IPS DF 6.9 (cell line): ENCODE measurements around the gene MRTFA.
"Not testable (repeated sequence)": the region's sequence is repeated elsewhere in the genome, so short reads cannot be mapped to it uniquely, and the experiment has no call there.

Source experiments
- DNase-seq: peaks from one replicate; pipeline ENCODE4 v3.0.0-alpha.2; 2013; ENCODE audit warnings: low read depth, low spot score
- H3K27ac ChIP-seq: one replicate; pipeline ENCODE4 v1.5.1; 2013; ENCODE audit warnings: low read length, control low read depth
- H3K27me3 ChIP-seq: 2 replicates; pipeline ENCODE4 v1.6.1; 2013; ENCODE audit warnings: mild to moderate bottlenecking, low read length; ENCODE audit not compliant: control insufficient read depth, insufficient read depth
- H3K36me3 ChIP-seq: 2 replicates; pipeline ENCODE4 v1.6.1; 2013; ENCODE audit warnings: low read length; ENCODE audit not compliant: control insufficient read depth, insufficient read depth
- H3K4me1 ChIP-seq: 2 replicates; pipeline ENCODE4 v1.6.1; 2013; ENCODE audit warnings: low read length; ENCODE audit not compliant: control insufficient read depth, insufficient read depth
- H3K4me3 ChIP-seq: 2 replicates; pipeline ENCODE4 v1.5.1; 2013; ENCODE audit warnings: mild to moderate bottlenecking, low read length
- H3K9me3 ChIP-seq: 2 replicates; pipeline ENCODE4 v1.6.1; 2013; ENCODE audit warnings: low read length, inconsistent platforms; ENCODE audit not compliant: control insufficient read depth, insufficient read depth
- WGBS: extraction: QIAGEN DNeasy Blood & Tissue Kit; methylation state at CpG from one replicate; pipeline ENCODE4 v1.1.7; 2013; ENCODE audit warnings: mixed read lengths, missing lambda C conversion rate; ENCODE audit not compliant: insufficient read length, insufficient coverage; 5-methylcytosine and 5-hydroxymethylcytosine counted together

Gene MRTFA

DNA sequence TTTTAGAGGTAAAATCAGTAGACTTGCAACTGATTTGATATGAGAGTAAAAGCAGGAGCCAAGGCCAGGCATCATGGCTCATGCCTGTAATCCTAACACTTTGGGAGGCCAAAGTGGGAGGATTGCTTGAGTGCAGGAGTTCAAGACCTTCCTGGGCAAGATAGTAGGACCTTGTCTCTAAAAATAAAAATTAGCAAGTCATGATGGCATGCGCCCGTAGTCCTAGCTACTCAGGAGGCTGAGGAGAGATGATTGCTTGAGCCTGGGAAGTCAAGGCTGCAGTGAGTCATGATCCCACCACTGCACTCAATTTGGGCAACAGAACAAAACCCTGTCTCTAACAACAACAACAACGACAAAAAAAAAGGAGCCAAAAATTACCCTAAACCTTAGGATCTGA is 252.6 kb downstream of the MRTFA start:
- Histone ChIP-seq H3K9me3 (no peaks in the 10 kb centered on the region), H3K27me3 (no peaks in the 10 kb centered on the region), H3K4me1 (no peaks in the 10 kb centered on the region), H3K36me3 (no peaks in the 10 kb centered on the region), H3K27ac (no peak overlapping the region), H3K4me3 (no peak overlapping the region)
- WGBS: no CpG with 5 or more reads among the region's 3 CpGs
- no peak for DNase-seq

DNA sequence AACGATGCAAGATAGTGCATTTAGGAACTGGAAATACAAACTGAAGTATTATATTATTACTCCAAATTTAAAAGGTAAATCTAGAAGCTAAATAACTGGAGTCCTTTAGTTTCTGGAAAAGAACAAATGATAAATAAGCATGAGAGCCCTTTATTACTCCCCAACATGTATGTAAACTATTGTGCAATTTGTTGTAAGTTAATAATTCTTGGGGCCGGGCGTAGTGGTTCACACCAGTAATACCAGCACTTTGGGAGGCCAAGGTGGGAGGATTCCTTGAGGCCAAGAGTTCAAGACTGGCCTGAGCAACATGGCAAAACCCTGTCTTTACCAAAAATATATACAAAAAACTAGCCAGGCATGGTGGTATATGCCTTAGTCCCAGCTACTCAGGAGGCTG is 255.1 kb downstream of the MRTFA start:
- no CpG with 5 or more reads among the region's 3 CpGs for WGBS

DNA sequence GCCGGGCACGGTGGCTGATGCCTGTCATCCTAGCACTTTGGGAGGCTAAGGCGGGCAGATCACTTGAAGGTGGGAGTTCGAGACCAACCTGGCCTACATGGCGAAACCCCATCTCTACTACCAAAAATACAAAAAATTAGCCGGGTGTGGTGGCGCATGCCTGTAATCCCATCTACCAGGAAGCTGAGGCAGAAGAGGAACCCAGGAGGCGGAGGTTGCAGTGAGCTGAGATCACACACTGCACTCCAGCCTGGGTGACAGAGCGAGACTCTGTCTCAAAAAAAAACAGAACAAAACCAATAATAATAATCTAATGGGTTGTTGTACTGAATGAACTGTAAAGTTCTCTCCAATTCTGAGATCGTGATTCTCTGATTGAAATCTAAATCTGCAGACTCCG is 258.1 kb downstream of the MRTFA start:
- not testable (repeated sequence) for DNase-seq, H3K9me3 ChIP-seq, H3K27me3 ChIP-seq, H3K36me3 ChIP-seq, H3K4me1 ChIP-seq, H3K27ac ChIP-seq, H3K4me3 ChIP-seq
- WGBS: no CpG with 5 or more reads among the region's 11 CpGs

More for the DNA sequence above, 255.1 kb downstream of the MRTFA start:
- H3K36me3 ChIP-seq: no peaks in the 10 kb centered on the region
- no peaks in the 10 kb centered on the region for H3K4me1 ChIP-seq
- no peak for DNase-seq
- H3K27me3 ChIP-seq: no peaks in the 10 kb centered on the region
- no peak overlapping the region for H3K27ac ChIP-seq
- H3K9me3 ChIP-seq: no peaks in the 10 kb centered on the region
- H3K4me3 ChIP-seq: no peak overlapping the region

DNA sequence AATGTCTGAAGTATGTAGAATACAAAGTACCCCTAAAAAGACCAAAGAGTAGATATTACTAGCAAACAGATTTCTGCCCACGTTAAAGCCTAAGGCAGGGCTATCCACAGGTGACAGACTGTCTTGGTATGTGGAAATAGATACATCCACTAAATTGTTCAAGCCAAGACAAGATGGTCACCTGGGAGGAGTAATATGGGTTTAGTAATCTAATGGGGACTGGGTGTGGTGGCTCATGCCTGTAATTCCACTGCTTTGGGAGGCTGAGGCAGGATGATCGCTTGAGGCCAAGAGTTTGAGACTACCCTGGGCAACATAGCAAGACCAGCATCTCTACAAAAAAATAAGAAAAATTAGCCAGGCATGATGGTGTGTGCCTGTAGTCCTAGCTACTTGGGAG is 258.6 kb downstream of the MRTFA start:
- H3K4me3 ChIP-seq: no peak overlapping the region
- H3K27ac ChIP-seq: no peak overlapping the region
- DNase-seq: no peak
- no peaks in the 10 kb centered on the region for H3K27me3 ChIP-seq
- H3K4me1 ChIP-seq: no peaks in the 10 kb centered on the region
- WGBS: no CpG with 5 or more reads among the region's 2 CpGs
- no peaks in the 10 kb centered on the region for H3K9me3 ChIP-seq
- no peaks in the 10 kb centered on the region for H3K36me3 ChIP-seq

DNA sequence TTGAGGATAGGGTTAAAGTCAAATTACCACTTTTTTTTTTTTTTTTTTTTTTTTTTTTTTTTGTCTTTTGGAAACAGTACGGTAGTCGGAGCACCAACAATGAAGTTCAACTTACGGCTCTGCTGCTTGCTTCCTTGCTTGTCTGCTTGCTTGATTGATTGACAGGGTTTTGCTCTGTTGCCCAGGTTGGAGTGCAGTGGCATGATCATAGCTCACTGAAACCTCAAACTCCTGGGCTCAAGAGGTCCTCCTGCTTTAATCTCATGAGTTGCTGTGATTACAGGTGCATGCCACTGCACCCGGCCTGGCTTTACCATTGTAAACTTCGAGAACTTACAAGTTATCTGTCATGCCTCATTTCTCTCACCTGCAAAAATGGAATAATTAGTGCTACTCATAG is 260.4 kb downstream of the MRTFA start:
- Histone ChIP-seq H3K36me3 (no peaks in the 10 kb centered on the region), H3K4me1 (no peaks in the 10 kb centered on the region), H3K4me3 (no peak overlapping the region), H3K9me3 (no peaks in the 10 kb centered on the region), H3K27me3 (no peaks in the 10 kb centered on the region), H3K27ac (no peak overlapping the region)
- whole genome bisulfite sequencing: no CpG with 5 or more reads among the region's 5 CpGs
- no peak for DNase-seq

DNA sequence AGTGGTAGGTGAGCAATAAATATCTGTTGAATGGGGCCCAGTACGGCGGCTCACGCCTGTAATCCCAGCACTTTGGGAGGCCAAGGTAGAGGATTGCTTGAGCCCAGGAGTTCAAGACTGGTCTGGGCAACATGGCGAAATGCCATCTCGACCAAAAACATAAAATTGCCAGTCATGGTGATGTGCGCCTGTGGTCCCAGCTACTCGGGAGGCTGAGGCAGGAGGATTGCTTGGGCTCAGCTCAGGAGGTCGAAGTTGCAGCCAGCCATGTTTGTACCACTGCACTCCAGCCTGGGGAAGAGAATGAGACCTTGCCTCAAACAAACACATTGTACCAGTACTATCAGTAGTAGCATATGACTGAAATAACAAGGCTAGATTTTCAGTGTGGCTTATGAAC is 262.0 kb downstream of the MRTFA start:
- Histone ChIP-seq H3K4me1 (no peaks in the 10 kb centered on the region), H3K4me3 (no peak overlapping the region), H3K27me3 (no peaks in the 10 kb centered on the region), H3K27ac (no peak overlapping the region), H3K36me3 (peaks cover 2% of the 10 kb centered on the region; the same call in 1 of the 2 replicates), H3K9me3 (no peaks in the 10 kb centered on the region)
- no peak for DNase-seq
- WGBS: no CpG with 5 or more reads among the region's 8 CpGs

DNA sequence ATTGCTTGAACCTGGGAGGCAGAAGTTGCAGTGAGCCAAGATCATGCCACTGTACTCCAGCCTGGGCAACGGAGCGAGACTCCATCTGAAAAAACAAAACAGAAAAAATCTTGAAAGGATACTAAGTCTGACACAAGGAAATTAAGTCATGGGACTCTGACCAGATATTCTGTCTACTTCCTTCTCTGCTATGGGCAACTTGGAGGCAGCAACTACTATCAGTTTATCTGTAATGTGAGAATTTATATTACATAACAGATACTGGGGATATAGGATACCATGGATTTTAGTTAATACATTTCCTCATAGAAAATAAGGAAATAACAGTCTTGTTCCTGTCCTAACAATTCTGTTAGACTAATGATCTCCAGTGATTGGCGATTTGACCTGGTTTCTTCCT is 267.7 kb downstream of the MRTFA start:
- Histone ChIP-seq H3K27ac (no peak overlapping the region), H3K36me3 (peaks cover 24% of the 10 kb centered on the region; the same call in 1 of the 2 replicates)

DNA sequence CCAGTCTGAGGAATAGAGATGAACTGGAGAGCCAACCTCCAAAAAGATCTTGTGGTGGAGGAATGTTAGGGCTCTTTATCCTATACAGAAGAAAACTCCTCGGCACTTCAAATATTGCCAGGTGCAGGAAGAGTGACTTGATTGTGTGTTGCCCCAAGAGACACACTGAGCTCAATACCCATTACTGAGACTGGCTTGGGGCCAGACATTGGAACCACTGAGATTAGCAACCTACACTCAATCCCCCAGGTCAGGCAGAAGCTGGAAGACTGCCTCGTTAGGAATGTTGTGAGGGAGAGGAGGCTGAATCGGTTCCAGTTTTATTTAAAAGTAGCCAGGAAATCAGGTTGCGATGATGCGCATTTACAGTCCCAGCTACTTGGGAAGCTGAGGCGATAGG is 268.5 kb downstream of the MRTFA start:
- H3K4me1 ChIP-seq: no peaks in the 10 kb centered on the region
- H3K27ac ChIP-seq: no peak overlapping the region
- no peaks in the 10 kb centered on the region for H3K9me3 ChIP-seq
- H3K27me3 ChIP-seq: no peaks in the 10 kb centered on the region
- no peak for DNase-seq
- peaks cover 26% of the 10 kb centered on the region; the same call in 1 of the 2 replicates for H3K36me3 ChIP-seq
- H3K4me3 ChIP-seq: no peak overlapping the region
- no CpG with 5 or more reads among the region's 6 CpGs for WGBS

More for the DNA sequence above, 267.7 kb downstream of the MRTFA start:
- H3K27me3 ChIP-seq: no peaks in the 10 kb centered on the region
- no peak for DNase-seq
- no peaks in the 10 kb centered on the region for H3K9me3 ChIP-seq
- H3K4me3 ChIP-seq: no peak overlapping the region
- no peaks in the 10 kb centered on the region for H3K4me1 ChIP-seq
- WGBS: no CpG with 5 or more reads among the region's 3 CpGs

DNA sequence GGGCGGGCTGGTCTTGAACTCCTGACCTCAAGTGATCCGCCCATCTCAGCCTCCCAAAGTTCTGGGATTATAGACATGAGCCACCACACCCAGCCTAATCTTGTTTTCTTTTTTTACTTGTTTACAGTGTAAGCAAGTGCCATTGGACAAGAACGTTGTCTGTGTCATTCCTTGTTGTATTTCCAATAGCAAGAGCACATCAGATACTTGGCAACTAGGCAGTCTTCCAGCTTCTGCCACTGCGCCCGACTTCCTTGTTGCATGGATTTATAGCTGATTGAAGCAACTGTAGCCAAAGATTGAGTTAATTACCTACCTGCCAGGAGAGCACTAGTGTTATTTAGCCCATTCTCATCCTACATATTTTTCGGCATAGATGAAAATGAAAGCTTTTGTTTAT is 269.2 kb downstream of the MRTFA start:
- WGBS: no CpG with 5 or more reads among the region's 6 CpGs

DNA sequence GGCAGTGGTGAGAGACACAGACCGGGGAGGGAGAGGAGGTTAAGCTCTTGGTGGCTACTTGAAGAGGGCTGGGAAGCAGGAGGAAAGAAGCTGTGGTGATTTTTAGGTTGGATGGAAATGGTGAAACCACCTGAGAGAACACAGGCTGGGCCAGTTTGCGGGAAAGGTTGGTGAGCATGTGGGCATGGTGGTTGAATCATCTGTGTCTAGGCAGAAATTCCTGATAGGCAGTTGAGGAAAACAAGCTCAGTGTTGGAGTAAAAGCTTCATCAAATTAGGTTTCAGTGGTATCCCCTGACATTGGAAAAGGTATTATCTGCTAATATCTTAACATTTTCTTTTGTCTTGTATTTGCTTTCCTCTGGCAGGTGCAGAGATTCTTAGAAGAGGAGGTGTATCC is 270.5 kb downstream of the MRTFA start:
- no peaks in the 10 kb centered on the region for H3K9me3 ChIP-seq
- no peaks in the 10 kb centered on the region for H3K27me3 ChIP-seq
- no peak overlapping the region for H3K4me3 ChIP-seq
- H3K4me1 ChIP-seq: no peaks in the 10 kb centered on the region
- DNase-seq: no peak
- H3K36me3 ChIP-seq: peaks cover 44% of the 10 kb centered on the region
- WGBS: no CpG with 5 or more reads among the region's 2 CpGs
- no peak overlapping the region for H3K27ac ChIP-seq

More for the DNA sequence above, 269.2 kb downstream of the MRTFA start:
- no peaks in the 10 kb centered on the region for H3K4me1 ChIP-seq
- H3K36me3 ChIP-seq: peaks cover 31% of the 10 kb centered on the region; the same call in 1 of the 2 replicates
- H3K4me3 ChIP-seq: no peak overlapping the region
- no peak overlapping the region for H3K27ac ChIP-seq
- H3K9me3 ChIP-seq: no peaks in the 10 kb centered on the region
- no peak for DNase-seq
- H3K27me3 ChIP-seq: no peaks in the 10 kb centered on the region

DNA sequence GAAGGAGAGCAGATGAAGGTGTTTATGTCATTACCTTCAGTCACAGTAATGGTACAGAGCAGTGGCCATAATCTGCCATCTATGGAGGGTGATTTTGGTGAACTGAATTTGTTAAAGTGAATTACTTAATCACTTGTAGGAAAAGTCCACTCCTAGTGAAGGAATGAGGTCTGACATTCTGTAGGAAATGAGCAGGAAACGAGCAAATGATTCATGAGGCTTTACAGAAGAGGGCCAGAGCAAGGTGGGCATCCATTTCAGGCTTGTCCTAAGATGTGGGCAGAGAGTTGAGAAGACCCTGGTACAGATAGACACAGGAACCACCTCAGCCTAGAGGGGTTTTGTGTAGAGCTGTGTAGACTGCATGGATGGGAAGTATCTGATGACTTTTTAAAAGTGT is 272.1 kb downstream of the MRTFA start:
- WGBS: no CpG with 5 or more reads among the region's 1 CpG
- no peaks in the 10 kb centered on the region for H3K9me3 ChIP-seq
- no peak overlapping the region for H3K4me3 ChIP-seq
- peaks cover 47% of the 10 kb centered on the region for H3K36me3 ChIP-seq
- H3K27ac ChIP-seq: no peak overlapping the region
- H3K4me1 ChIP-seq: no peaks in the 10 kb centered on the region
- no peaks in the 10 kb centered on the region for H3K27me3 ChIP-seq
- no peak for DNase-seq
